Measurements from ENCODE around the gene CACNA1I.

DNA sequence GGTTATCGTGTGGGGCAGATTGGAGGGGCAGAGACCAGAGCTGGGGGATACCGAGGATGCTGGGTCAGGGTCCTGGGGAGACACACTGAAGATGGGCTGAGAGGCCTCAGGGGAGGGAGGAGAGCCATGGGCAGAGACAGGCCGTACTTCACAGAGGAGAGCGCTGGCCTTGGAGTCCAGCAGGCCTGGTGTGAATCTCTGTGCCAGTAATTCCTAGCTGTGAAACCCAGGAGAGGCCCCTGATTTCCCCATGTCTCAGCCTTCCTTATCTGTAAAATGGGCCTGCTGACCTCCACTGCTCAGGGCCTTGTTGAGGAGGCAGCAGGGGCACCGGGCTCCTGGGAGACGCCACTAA is 23.4 kb downstream of the CACNA1I start:
- TF ChIP-seq, protein P1, sequence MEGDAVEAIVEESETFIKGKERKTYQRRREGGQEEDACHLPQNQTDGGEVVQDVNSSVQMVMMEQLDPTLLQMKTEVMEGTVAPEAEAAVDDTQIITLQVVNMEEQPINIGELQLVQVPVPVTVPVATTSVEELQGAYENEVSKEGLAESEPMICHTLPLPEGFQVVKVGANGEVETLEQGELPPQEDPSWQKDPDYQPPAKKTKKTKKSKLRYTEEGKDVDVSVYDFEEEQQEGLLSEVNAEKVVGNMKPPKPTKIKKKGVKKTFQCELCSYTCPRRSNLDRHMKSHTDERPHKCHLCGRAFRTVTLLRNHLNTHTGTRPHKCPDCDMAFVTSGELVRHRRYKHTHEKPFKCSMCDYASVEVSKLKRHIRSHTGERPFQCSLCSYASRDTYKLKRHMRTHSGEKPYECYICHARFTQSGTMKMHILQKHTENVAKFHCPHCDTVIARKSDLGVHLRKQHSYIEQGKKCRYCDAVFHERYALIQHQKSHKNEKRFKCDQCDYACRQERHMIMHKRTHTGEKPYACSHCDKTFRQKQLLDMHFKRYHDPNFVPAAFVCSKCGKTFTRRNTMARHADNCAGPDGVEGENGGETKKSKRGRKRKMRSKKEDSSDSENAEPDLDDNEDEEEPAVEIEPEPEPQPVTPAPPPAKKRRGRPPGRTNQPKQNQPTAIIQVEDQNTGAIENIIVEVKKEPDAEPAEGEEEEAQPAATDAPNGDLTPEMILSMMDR (IDR thresholded peaks at IDR 0.05) = no peak
- TF ChIP-seq POLR2A (IDR thresholded peaks at IDR 0.05) = no peak

Measured in body of pancreas (tissue), 4 donors.